Measurements from ENCODE around the gene CRIM1. TPM values are rescaled to one million over a fixed set of nuclear protein-coding genes. Genes with fewer than 3 reads are reported as not detected.

The CRIM1 gene
- total RNA-seq, 2 donors from 2014 or later, result 26.7 to 26.9 TPM

GRCh38 chr2:36536776-36537175, 181.2 kb downstream of the CRIM1 start:
- Histone ChIP-seq H3K27me3 (ENCODE audit: control insufficient read depth, insufficient read depth, low read length, poor library complexity, severe bottlenecking) (no peaks in the 10 kb centered on the region), H3K4me1 (ENCODE audit: control insufficient read depth, insufficient read depth, low read length) (no peaks in the 10 kb centered on the region), H3K9me3 (ENCODE audit: control insufficient read depth, low read length) (no peaks in the 10 kb centered on the region), H3K27ac (ENCODE audit: low read depth, low read length) (no peak overlapping the region), H3K9ac (ENCODE audit: extremely low read depth, low read length, poor library complexity, severe bottlenecking) (no peak overlapping the region), H3K36me3 (ENCODE audit: control insufficient read depth, insufficient read depth, low read length) (peaks cover 37% of the 10 kb centered on the region), H3K4me3 (ENCODE audit: low read length) (no peak overlapping the region)
- no peak overlapping the region for H3K4me3 Mint-ChIP-seq
- TF ChIP-seq, protein P1, sequence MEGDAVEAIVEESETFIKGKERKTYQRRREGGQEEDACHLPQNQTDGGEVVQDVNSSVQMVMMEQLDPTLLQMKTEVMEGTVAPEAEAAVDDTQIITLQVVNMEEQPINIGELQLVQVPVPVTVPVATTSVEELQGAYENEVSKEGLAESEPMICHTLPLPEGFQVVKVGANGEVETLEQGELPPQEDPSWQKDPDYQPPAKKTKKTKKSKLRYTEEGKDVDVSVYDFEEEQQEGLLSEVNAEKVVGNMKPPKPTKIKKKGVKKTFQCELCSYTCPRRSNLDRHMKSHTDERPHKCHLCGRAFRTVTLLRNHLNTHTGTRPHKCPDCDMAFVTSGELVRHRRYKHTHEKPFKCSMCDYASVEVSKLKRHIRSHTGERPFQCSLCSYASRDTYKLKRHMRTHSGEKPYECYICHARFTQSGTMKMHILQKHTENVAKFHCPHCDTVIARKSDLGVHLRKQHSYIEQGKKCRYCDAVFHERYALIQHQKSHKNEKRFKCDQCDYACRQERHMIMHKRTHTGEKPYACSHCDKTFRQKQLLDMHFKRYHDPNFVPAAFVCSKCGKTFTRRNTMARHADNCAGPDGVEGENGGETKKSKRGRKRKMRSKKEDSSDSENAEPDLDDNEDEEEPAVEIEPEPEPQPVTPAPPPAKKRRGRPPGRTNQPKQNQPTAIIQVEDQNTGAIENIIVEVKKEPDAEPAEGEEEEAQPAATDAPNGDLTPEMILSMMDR (conservative IDR thresholded peaks at IDR 0.05), result no peak
- H3K27me3 Mint-ChIP-seq (ENCODE audit: insufficient read depth), result no peaks in the 10 kb centered on the region
- H3K27ac Mint-ChIP-seq, result no peak overlapping the region
- H3K36me3 Mint-ChIP-seq (ENCODE audit: low read depth), result peaks cover 23% of the 10 kb centered on the region
- no peaks in the 10 kb centered on the region for H3K9me3 Mint-ChIP-seq
- no peak for DNase-seq
- peaks cover 25% of the 10 kb centered on the region for H3K4me1 Mint-ChIP-seq
- WGBS, 2 experiments (ENCODE audit: insufficient coverage in 1 of 2, insufficient read length in 1 of 2), result 89 to 93% methylated on average over 2 to 3 of the region's 3 CpGs

GRCh38 chr2:36538335-36538734, 182.8 kb downstream of the CRIM1 start:
- WGBS, 2 experiments (ENCODE audit: insufficient coverage in 1 of 2, insufficient read length in 1 of 2), result 96 to 100% methylated on average over 4 to 5 of the region's 5 CpGs
- Mint-ChIP-seq H3K27ac (no peak overlapping the region), H3K4me3 (no peak overlapping the region), H3K36me3 (ENCODE audit: low read depth) (peaks cover 26% of the 10 kb centered on the region), H3K4me1 (peaks cover 14% of the 10 kb centered on the region), H3K27me3 (ENCODE audit: insufficient read depth) (no peaks in the 10 kb centered on the region), H3K9me3 (no peaks in the 10 kb centered on the region)
- H3K36me3 ChIP-seq (ENCODE audit: control insufficient read depth, insufficient read depth, low read length), result peaks cover 52% of the 10 kb centered on the region
- DNase-seq, result no peak
- H3K9ac ChIP-seq (ENCODE audit: extremely low read depth, low read length, poor library complexity, severe bottlenecking), result no peak overlapping the region
- no peaks in the 10 kb centered on the region for H3K27me3 ChIP-seq (ENCODE audit: control insufficient read depth, insufficient read depth, low read length, poor library complexity, severe bottlenecking)
- TF ChIP-seq, protein P1 (conservative IDR thresholded peaks at IDR 0.05), result no peak
- no peaks in the 10 kb centered on the region for H3K9me3 ChIP-seq (ENCODE audit: control insufficient read depth, low read length)
- no peak overlapping the region for H3K4me3 ChIP-seq (ENCODE audit: low read length)
- no peaks in the 10 kb centered on the region for H3K4me1 ChIP-seq (ENCODE audit: control insufficient read depth, insufficient read depth, low read length)
- H3K27ac ChIP-seq (ENCODE audit: low read depth, low read length), result no peak overlapping the region

- Histone ChIP-seq H3K27ac (ENCODE audit: low read depth, low read length) (no peak overlapping the region), H3K9me3 (ENCODE audit: control insufficient read depth, low read length) (no peaks in the 10 kb centered on the region), H3K4me3 (ENCODE audit: low read length) (no peak overlapping the region), H3K36me3 (ENCODE audit: control insufficient read depth, insufficient read depth, low read length) (peaks cover 65% of the 10 kb centered on the region), H3K9ac (ENCODE audit: extremely low read depth, low read length, poor library complexity, severe bottlenecking) (no peak overlapping the region), H3K4me1 (ENCODE audit: control insufficient read depth, insufficient read depth, low read length) (no peaks in the 10 kb centered on the region), H3K27me3 (ENCODE audit: control insufficient read depth, insufficient read depth, low read length, poor library complexity, severe bottlenecking) (no peaks in the 10 kb centered on the region)
- Mint-ChIP-seq H3K36me3 (ENCODE audit: low read depth) (peaks cover 34% of the 10 kb centered on the region), H3K9me3 (no peaks in the 10 kb centered on the region), H3K4me1 (peaks cover 14% of the 10 kb centered on the region), H3K27me3 (ENCODE audit: insufficient read depth) (no peaks in the 10 kb centered on the region), H3K4me3 (no peak overlapping the region), H3K27ac (no peak overlapping the region)
- TF ChIP-seq, protein P1 (conservative IDR thresholded peaks at IDR 0.05), result no peak
- DNase-seq, result no peak
- WGBS, 2 experiments (ENCODE audit: insufficient coverage in 1 of 2, insufficient read length in 1 of 2), result 96 to 100% methylated on average over 4 to 7 of the region's 7 CpGs
Measured at GRCh38 chr2:36539631-36540030, 184.1 kb downstream of the CRIM1 start.

Measured in endodermal cell (in vitro differentiated cells).